HL-60 (cell line): ENCODE data around the gene PAK4.
"Not testable (repeated sequence)": the region's sequence is repeated elsewhere in the genome, so short reads cannot be mapped to it uniquely, and the experiment has no call there.

Experiments
- DNase-seq, 2 experiments: peaks; one replicate each; pipeline ENCODE4 v3.0.0-alpha.2; 2010 to 2020; ENCODE audit warnings: low read depth in 1 of 2, low spot score in 1 of 2
- H3K27ac ChIP-seq: fragments of 250-450 bp; sonication (Bioruptor Pico); replicated peaks from 2 replicates; pipeline ENCODE4 v1.5.1; 2020; ENCODE audit warnings: mild to moderate bottlenecking, moderate library complexity
- H3K27me3 ChIP-seq: fragments of 250-450 bp; sonication (Bioruptor Pico); 2 replicates; pipeline ENCODE4 v1.5.1; 2021; ENCODE audit warnings: mild to moderate bottlenecking, moderate library complexity; ENCODE audit not compliant: insufficient read depth, poor library complexity, severe bottlenecking
- H3K4me3 ChIP-seq: replicated peaks from 2 replicates; pipeline ENCODE4 v1.5.1; 2011; ENCODE audit warnings: mild to moderate bottlenecking, control low read depth, low read length; ENCODE audit not compliant: insufficient read depth
- GABPA ChIP-seq: IDR thresholded peaks from 2 replicates; pipeline ENCODE4 v1.6.1; 2012; ENCODE audit warnings: low read depth
- POLR2AphosphoS5 ChIP-seq: IDR thresholded peaks from 2 replicates; pipeline ENCODE4 v1.6.1; 2012; ENCODE audit warnings: low read depth
- SPI1 ChIP-seq: IDR thresholded peaks from 2 replicates; pipeline ENCODE4 v1.6.1; 2012; ENCODE audit warnings: low read depth, mild to moderate bottlenecking, borderline replicate concordance
- TF ChIP-seq, protein P1 (sequence below): IDR thresholded peaks from one replicate; pipeline ENCODE4 v1.5.1; 2011; ENCODE audit warnings: low read length, control low read depth, inconsistent platforms; ENCODE audit not compliant: insufficient read depth
- TF ChIP-seq, protein P2 (sequence below): IDR thresholded peaks from 2 replicates; pipeline ENCODE4 v1.6.1; 2012; ENCODE audit warnings: low read depth; ENCODE audit not compliant: insufficient replicate concordance

Gene PAK4

DNA sequence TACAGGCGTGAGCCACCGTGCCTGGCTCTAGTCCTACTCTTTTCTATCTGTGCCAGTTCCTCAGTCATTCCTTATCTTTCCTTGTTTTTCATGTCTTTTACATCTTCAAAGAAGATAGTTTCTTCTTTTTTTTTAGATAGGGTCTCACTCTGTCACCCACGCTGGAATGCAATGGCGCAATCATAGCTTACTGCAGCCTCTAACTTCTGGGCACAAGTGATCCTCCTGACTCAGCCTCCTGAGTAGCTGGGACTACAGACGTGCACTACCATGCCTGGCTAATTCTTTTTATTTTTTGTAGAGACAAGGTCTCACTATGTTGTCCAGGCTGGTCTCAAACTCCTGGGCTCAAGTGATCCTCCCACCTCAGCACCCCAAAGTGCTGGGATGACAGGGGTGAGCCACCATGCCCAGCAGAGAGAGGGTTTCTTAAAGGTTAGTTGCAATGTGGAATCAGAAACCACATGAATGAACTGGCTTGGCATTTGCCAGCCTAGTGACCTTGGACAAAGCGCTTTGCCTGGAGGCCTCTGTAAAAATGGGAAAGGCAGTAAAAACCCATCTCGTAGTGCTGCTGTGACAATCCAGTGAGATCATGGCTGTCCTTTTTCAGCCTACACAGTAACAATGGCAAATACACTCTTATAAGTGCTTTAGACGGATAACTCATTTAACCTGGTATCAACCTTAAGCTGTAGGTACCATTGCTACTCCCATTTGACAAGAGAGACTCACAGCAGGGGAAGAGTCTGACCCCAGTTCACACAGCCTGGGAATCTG is 37.5 kb upstream of the PAK4 start:
- TF ChIP-seq POLR2AphosphoS5 (no peak), SPI1 (no peak), GABPA (no peak)
- TF ChIP-seq, protein P1, sequence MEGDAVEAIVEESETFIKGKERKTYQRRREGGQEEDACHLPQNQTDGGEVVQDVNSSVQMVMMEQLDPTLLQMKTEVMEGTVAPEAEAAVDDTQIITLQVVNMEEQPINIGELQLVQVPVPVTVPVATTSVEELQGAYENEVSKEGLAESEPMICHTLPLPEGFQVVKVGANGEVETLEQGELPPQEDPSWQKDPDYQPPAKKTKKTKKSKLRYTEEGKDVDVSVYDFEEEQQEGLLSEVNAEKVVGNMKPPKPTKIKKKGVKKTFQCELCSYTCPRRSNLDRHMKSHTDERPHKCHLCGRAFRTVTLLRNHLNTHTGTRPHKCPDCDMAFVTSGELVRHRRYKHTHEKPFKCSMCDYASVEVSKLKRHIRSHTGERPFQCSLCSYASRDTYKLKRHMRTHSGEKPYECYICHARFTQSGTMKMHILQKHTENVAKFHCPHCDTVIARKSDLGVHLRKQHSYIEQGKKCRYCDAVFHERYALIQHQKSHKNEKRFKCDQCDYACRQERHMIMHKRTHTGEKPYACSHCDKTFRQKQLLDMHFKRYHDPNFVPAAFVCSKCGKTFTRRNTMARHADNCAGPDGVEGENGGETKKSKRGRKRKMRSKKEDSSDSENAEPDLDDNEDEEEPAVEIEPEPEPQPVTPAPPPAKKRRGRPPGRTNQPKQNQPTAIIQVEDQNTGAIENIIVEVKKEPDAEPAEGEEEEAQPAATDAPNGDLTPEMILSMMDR, result no peak
- TF ChIP-seq, protein P2, sequence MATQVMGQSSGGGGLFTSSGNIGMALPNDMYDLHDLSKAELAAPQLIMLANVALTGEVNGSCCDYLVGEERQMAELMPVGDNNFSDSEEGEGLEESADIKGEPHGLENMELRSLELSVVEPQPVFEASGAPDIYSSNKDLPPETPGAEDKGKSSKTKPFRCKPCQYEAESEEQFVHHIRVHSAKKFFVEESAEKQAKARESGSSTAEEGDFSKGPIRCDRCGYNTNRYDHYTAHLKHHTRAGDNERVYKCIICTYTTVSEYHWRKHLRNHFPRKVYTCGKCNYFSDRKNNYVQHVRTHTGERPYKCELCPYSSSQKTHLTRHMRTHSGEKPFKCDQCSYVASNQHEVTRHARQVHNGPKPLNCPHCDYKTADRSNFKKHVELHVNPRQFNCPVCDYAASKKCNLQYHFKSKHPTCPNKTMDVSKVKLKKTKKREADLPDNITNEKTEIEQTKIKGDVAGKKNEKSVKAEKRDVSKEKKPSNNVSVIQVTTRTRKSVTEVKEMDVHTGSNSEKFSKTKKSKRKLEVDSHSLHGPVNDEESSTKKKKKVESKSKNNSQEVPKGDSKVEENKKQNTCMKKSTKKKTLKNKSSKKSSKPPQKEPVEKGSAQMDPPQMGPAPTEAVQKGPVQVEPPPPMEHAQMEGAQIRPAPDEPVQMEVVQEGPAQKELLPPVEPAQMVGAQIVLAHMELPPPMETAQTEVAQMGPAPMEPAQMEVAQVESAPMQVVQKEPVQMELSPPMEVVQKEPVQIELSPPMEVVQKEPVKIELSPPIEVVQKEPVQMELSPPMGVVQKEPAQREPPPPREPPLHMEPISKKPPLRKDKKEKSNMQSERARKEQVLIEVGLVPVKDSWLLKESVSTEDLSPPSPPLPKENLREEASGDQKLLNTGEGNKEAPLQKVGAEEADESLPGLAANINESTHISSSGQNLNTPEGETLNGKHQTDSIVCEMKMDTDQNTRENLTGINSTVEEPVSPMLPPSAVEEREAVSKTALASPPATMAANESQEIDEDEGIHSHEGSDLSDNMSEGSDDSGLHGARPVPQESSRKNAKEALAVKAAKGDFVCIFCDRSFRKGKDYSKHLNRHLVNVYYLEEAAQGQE, result no peak
- no peak overlapping the region for H3K27ac ChIP-seq
- H3K4me3 ChIP-seq, result no peak overlapping the region
- peaks cover 25% of the 10 kb centered on the region for H3K27me3 ChIP-seq
- DNase-seq, result no peak

DNA sequence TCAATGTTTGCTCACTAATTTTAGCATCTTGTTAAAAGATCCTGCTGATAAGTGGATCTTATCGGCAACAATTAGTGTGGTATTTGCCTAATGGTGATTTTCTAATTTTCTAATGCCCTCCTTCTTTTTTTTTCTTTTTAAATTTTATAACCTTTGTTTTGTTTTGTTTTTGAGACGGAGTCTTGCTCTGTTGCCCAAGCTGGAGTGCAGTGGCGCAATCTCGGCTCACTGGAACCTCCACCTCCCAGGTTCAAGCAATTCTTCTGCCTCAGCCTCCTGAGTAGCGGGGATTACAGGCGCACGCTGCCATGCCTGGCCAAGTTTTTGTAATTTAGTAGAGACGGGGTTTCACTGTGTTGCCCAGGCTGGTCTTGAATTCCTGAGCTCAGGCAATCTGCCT is 35.6 kb upstream of the PAK4 start:
- H3K4me3 ChIP-seq, H3K27me3 ChIP-seq, DNase-seq, H3K27ac ChIP-seq: not testable (repeated sequence)

DNA sequence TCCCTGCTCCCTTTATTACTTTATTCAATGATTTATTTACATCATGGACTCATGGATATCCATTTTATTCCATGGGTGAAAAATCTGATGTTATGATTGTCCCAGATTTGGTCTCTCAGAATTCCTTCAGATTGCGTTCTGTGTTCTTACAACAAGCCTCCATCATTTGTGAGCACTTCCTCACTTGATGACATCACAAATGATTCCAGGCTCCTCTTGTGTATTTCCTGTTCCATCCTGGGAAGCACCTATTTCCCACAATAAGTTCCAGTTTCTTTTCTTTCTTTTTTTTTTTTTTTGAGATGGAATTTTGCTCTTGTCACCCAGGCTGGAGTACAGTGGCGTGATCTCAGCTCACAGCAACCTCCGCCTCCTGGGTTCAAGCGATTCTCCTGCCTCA is 34.7 kb upstream of the PAK4 start:
- Histone ChIP-seq H3K27me3 (peaks cover 3% of the 10 kb centered on the region), H3K27ac (no peak overlapping the region), H3K4me3 (no peak overlapping the region)
- DNase-seq, result no peak
- TF ChIP-seq, protein P2, result no peak
- TF ChIP-seq POLR2AphosphoS5, result no peak

DNA sequence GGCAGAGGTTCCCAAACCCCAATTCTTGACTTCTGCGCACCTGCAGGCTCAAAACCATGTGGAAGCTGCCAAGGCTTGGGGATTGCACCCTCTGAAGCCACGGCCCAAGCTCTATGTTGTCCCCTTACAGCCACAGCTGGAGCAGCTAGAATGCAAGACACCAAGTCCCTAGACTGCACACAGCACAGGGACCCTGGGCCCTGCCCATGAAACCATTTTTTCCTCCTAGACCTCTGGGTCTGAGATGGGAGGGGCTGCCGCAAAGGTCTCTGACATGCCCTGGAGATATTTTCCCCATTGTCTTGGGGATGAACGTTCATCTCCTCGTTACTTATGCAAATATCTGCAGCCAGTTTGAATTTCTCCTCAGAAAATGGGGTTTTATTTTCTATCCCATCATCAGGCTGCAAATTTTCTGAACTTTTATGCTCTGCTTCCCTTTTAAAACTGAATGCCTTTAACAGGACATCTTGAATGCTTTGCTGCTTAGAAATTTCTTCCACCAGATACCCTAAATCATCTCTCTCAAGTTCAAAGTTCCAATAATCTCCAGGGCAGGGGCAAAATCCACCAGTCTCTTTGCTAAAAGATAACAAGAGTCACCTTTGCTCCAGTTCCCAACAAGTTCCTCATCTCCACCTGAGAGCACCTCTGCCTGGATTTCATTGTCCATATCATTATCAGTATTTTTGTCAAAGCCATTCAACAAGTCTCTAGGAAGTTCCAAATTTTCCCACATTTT is 29.6 kb upstream of the PAK4 start:
- H3K27ac ChIP-seq, H3K4me3 ChIP-seq, DNase-seq, H3K27me3 ChIP-seq: not testable (repeated sequence)

DNA sequence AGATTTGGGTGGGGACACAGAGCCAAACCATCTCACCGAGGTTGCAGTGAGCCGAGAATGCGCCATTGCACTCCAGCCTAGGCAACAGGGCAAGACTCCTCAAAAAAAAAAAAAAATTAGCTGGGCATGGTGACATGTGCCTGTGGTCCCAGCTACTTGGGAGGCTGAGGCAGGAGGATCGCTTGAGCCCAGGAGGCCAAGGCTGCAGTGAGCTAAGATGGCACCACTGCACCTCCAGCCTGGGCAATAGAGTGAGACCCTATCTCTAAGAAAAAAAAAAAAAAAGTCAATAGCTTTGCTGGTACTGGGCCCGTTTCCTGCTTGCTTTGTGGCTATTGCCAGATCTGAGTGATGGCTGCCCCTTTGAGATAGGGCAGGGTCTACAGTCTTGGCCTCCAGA is 28.3 kb upstream of the PAK4 start:
- H3K27ac ChIP-seq, result no peak overlapping the region
- peaks cover 3% of the 10 kb centered on the region for H3K27me3 ChIP-seq
- no peak overlapping the region for H3K4me3 ChIP-seq
- no peak for DNase-seq
- TF ChIP-seq GABPA, result no peak
- TF ChIP-seq, protein P2, result no peak
- TF ChIP-seq POLR2AphosphoS5, result no peak
- TF ChIP-seq, protein P1, result no peak
- TF ChIP-seq SPI1, result no peak
